K562 (cell line): Measurements from ENCODE around the gene SPATA31D1. TPM values are rescaled to one million over a fixed set of nuclear protein-coding genes. Genes with fewer than 3 reads are reported as not detected.

Source experiments
- ATAC-seq: fragments of 200-7000 bp; cut with Tn5 transposase; 3 replicates; pipeline ENCODE4 v1.9.1; 2020; ENCODE audit warnings: moderate library complexity
- BruUV-seq: library from RNA; stranded (reverse); fragments of 400-500 nt; replicated peaks from 2 replicates; lab custom pipeline; 2021; lab: Mats Ljungman, UMichigan
- CTCF ChIA-PET: fragments of 300-600 bp; formaldehyde crosslinking; extraction: SDS; loops from one replicate; lab custom pipeline; 2021; ENCODE audit warnings: low intra/inter-chr PET ratio; lab: Yijun Ruan, JAX
- POLR2A ChIA-PET: fragments of 300-600, 350-650 bp; sonication (Branson Sonifier 250); formaldehyde crosslinking; extraction: SDS; loops from one replicate; lab custom pipeline; 2021; ENCODE audit warnings: antibody characterized with exemption, inconsistent platforms; lab: Yijun Ruan, JAX
- DNase-seq, 4 experiments: peaks; one replicate each; pipeline versions ENCODE4 v3.0.0 to v3.0.0-alpha.2; 2011 to 2018; ENCODE audit warnings: low spot score in 3 of 4, mixed read lengths in 3 of 4; ENCODE audit errors: extremely low read depth in 1 of 4
- FAIRE-seq: peaks from 2 replicates; lab custom pipeline; 2011; peaks lifted over from hg19 to GRCh38; lab: Jason Lieb, UNC
- H2AFZ ChIP-seq: 2 replicates; pipeline ENCODE4 v1.6.0; 2011; ENCODE audit warnings: low read depth, low read length, control low read depth, inconsistent platforms
- H3K27ac ChIP-seq: fragments of 200-600 bp; 3 replicates; pipeline ENCODE4 v1.8.0; 2011; ENCODE audit warnings: low read depth, mild to moderate bottlenecking, control low read depth, inconsistent platforms, low read length, moderate library complexity, mixed read lengths; ENCODE audit errors: extremely low read depth
- H3K27me3 ChIP-seq, 2 experiments: fragments of 300-600 bp in 1 of 2; 2 replicates in 1 of 2; 3 replicates in 1 of 2; pipeline versions ENCODE4 v1.6.0 to v1.8.0; 2011; ENCODE audit warnings: inconsistent platforms in 2 of 2, low read length in 2 of 2, mild to moderate bottlenecking in 1 of 2, mixed read lengths in 1 of 2, moderate library complexity in 1 of 2; ENCODE audit not compliant: control insufficient read depth in 2 of 2, insufficient read depth in 2 of 2
- H3K36me3 ChIP-seq: fragments of 300-600 bp; 3 replicates; pipeline ENCODE4 v1.8.0; 2011; ENCODE audit warnings: mild to moderate bottlenecking, low read length, inconsistent platforms; ENCODE audit not compliant: control insufficient read depth, insufficient read depth
- H3K4me1 ChIP-seq, 2 experiments: fragments of 200-600 bp in 1 of 2; replicated peaks in 1 of 2; 2 replicates in 1 of 2; 3 replicates in 1 of 2; pipeline versions ENCODE4 v1.5.1 to v1.8.0; 2011; ENCODE audit warnings: inconsistent platforms in 2 of 2, low read length in 2 of 2, mild to moderate bottlenecking in 1 of 2, mixed read lengths in 1 of 2, moderate library complexity in 1 of 2; ENCODE audit not compliant: control insufficient read depth in 2 of 2, insufficient read depth in 2 of 2
- H3K4me2 ChIP-seq: 2 replicates; pipeline ENCODE4 v1.6.1; 2011; ENCODE audit warnings: low read length, control low read depth, inconsistent platforms, mixed read lengths; ENCODE audit not compliant: insufficient read depth
- H3K4me3 ChIP-seq: fragments of 200-600 bp; sonication (generic), shearing (Covaris generic); 2 replicates; pipeline ENCODE4 v1.5.1; 2016; ENCODE audit warnings: control low read depth, inconsistent platforms
- H3K79me2 ChIP-seq: fragments of 200-600 bp; 3 replicates; pipeline ENCODE4 v1.8.0; 2011; ENCODE audit warnings: low read length, inconsistent platforms; ENCODE audit not compliant: control insufficient read depth, insufficient read depth
- H3K9ac ChIP-seq, 2 experiments: 2 replicates each; pipeline versions ENCODE4 v1.6.0 to v1.6.1; 2011; ENCODE audit warnings: low read depth in 2 of 2, low read length in 2 of 2, control low read depth in 1 of 2, inconsistent platforms in 1 of 2, mild to moderate bottlenecking in 1 of 2, mixed read lengths in 1 of 2; ENCODE audit not compliant: insufficient read depth in 1 of 2
- H3K9me1 ChIP-seq: one replicate; pipeline ENCODE4 v1.6.0; 2011; ENCODE audit warnings: inconsistent platforms, mild to moderate bottlenecking, low read length, moderate library complexity; ENCODE audit not compliant: control insufficient read depth, insufficient read depth
- H3K9me3 ChIP-seq: replicated peaks from 2 replicates; pipeline ENCODE4 v1.5.1; 2011; ENCODE audit warnings: low read depth, low read length, inconsistent platforms; ENCODE audit not compliant: control insufficient read depth, insufficient read depth
- H4K20me1 ChIP-seq: replicated peaks from 2 replicates; pipeline ENCODE4 v1.6.1; 2011; ENCODE audit warnings: low read length, inconsistent platforms, mixed read lengths; ENCODE audit not compliant: control insufficient read depth, insufficient read depth
- CREBBP ChIP-seq: IDR thresholded peaks from one replicate; pipeline ENCODE4 v1.6.1; 2012; ENCODE audit warnings: low read depth, mild to moderate bottlenecking, control low read depth, inconsistent platforms, low read length
- JUNB ChIP-seq: fragments of 450-650 bp; formaldehyde crosslinking; conservative IDR thresholded peaks from 2 replicates; pipeline ENCODE4 v1.4.0; 2020; ENCODE audit warnings: mild to moderate bottlenecking
- RBM17 ChIP-seq: fragments of 200-400 bp; formaldehyde crosslinking; IDR thresholded peaks from 2 replicates; pipeline ENCODE4 v1.6.1; 2017; ENCODE audit warnings: low read depth, mild to moderate bottlenecking, low read length, borderline replicate concordance
- SRSF3 ChIP-seq: fragments of 200-400 bp; formaldehyde crosslinking; IDR thresholded peaks from 2 replicates; pipeline ENCODE4 v1.6.1; 2016; ENCODE audit warnings: mild to moderate bottlenecking, low read length, moderate library complexity; ENCODE audit not compliant: insufficient read depth
- SUPT5H ChIP-seq: fragments of 450-650 bp; IDR thresholded peaks from 2 replicates; pipeline ENCODE4 v1.6.1; 2016
- TAF9B ChIP-seq: fragments of 450-650 bp; IDR thresholded peaks from 2 replicates; pipeline ENCODE4 v1.6.1; 2018; ENCODE audit warnings: mild to moderate bottlenecking; ENCODE audit not compliant: partially characterized antibody
- TRIM28 ChIP-seq: fragments of 450-650 bp; IDR thresholded peaks from 2 replicates; pipeline ENCODE4 v1.6.1; 2017
- WGBS: fragments of 100-300 bp; shearing (Covaris generic); methylation state at CpG from one replicate; pipeline ENCODE4 v1.1.6; 2016; ENCODE audit warnings: low coverage, mixed read lengths; ENCODE audit not compliant: insufficient coverage; ENCODE audit errors: missing lambda C conversion rate; 5-methylcytosine and 5-hydroxymethylcytosine counted together
- in situ Hi-C: fragments of 300-500 bp; cut with MboI; formaldehyde crosslinking; loops from 4 replicates; pipeline ENCODE4 v1.15.0; 2018; ENCODE audit warnings: inconsistent platforms, mixed read lengths
- intact Hi-C: fragments of 100-400 bp; cut with micrococcal nuclease; formaldehyde crosslinking; loops from 2 replicates; pipeline ENCODE4 v1.14.2; 2022
- polyA plus RNA-seq, 8 experiments: library from polyadenylated mRNA; depleted of rRNA in 4 of 8; stranded (reverse) in 5 of 8; unstranded in 3 of 8; fragments of >200 nt; fragmentation: Nextera tagmentation in 2 of 8; fragmentation: Illumina TruSeq in 1 of 8; extraction: Ambion mirVana in 2 of 8; extraction: Trizol in 1 of 8; gene quantifications; 2 replicates each; pipeline versions ENCODE4 v1.2.1 to v1.2.3, GENCODE V29; 2011 to 2014; ENCODE audit warnings: inconsistent platforms in 1 of 8, missing spikeins in 1 of 8
- total RNA-seq, 7 experiments: library from RNA; depleted of rRNA in 6 of 7; stranded (reverse); fragments of >200 nt in 6 of 7; fragmentation: Illumina TruSeq in 2 of 7; extraction: Trizol in 2 of 7; gene quantifications; 2 replicates each; pipeline versions ENCODE4 v1.2.1 to v1.2.3, GENCODE V29; 2011 to 2021; ENCODE audit warnings: low replicate concordance in 1 of 7
- TF ChIP-seq, protein P1 (sequence below): fragments of 450-650 bp; formaldehyde crosslinking; IDR thresholded peaks from 2 replicates; pipeline ENCODE4 v1.4.0; 2020; ENCODE audit warnings: mild to moderate bottlenecking
- TF ChIP-seq, protein P2 (sequence below): fragments of 450-650 bp; IDR thresholded peaks from 2 replicates; pipeline ENCODE4 v1.6.1; 2014; ENCODE audit warnings: low read depth, mild to moderate bottlenecking, moderate library complexity, borderline replicate concordance
- TF ChIP-seq, protein P3 (sequence below): fragments of 250-450 bp; sonication (Bioruptor Pico); IDR thresholded peaks from 2 replicates; pipeline ENCODE4 v1.5.0; 2021; ENCODE audit warnings: mild to moderate bottlenecking, borderline replicate concordance
- TF ChIP-seq, protein P4 (sequence below): sonication (generic); formaldehyde crosslinking; IDR thresholded peaks from 2 replicates; pipeline ENCODE4 v1.4.0; 2020; ENCODE audit warnings: mild to moderate bottlenecking, missing genetic modification reagents

SPATA31D1 gene
- total and polyA plus RNA-seq, 9 of the 15 experiments (the other 6 are each of a cell fraction or from before 2014, with no cell fraction given): not detected

DNA sequence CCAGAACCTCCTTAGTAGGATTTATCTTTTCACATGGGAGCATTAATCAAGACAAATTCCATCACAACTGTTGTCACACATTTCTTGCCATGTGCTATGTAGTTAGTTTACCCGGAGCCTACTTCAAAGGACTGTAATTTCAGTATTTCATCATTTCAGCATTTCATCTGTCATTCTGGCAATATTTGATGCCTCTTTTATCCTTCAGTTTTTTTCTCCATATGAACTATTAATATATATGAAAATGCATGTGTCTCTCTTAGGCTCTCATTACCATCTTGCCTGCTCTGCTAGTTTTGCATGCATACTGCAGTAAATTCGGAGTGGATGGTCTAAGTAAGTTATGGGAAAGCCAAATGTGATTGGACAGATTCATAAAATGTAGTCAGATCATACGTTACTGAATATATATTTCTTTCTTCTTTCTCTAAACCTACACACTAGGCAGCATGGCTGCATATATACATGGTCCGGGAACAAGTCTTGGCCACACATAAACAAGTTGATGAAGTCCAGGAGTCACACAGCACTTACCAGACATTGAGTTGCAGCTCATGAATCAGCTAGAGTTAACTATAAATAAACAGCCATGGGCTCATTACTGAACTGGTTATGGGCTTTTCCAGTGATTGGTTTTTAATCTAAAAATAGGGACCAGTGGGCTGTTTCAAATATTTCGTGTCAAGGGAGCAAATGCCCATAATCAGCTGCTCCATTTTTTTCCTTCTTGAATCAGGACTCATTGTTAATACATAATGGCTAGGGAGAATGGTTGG, 46.6 kb downstream of the SPATA31D1 start (continued):
- TF ChIP-seq, protein P1, sequence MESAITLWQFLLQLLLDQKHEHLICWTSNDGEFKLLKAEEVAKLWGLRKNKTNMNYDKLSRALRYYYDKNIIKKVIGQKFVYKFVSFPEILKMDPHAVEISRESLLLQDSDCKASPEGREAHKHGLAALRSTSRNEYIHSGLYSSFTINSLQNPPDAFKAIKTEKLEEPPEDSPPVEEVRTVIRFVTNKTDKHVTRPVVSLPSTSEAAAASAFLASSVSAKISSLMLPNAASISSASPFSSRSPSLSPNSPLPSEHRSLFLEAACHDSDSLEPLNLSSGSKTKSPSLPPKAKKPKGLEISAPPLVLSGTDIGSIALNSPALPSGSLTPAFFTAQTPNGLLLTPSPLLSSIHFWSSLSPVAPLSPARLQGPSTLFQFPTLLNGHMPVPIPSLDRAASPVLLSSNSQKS (CRISPR knock-in tag): no peak
- TF ChIP-seq CREBBP: no peak
- no peak for TF ChIP-seq SUPT5H
- TF ChIP-seq, protein P2, sequence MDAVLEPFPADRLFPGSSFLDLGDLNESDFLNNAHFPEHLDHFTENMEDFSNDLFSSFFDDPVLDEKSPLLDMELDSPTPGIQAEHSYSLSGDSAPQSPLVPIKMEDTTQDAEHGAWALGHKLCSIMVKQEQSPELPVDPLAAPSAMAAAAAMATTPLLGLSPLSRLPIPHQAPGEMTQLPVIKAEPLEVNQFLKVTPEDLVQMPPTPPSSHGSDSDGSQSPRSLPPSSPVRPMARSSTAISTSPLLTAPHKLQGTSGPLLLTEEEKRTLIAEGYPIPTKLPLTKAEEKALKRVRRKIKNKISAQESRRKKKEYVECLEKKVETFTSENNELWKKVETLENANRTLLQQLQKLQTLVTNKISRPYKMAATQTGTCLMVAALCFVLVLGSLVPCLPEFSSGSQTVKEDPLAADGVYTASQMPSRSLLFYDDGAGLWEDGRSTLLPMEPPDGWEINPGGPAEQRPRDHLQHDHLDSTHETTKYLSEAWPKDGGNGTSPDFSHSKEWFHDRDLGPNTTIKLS: no peak
- no peak for TF ChIP-seq JUNB (CRISPR knock-in tag)
- no peak for TF ChIP-seq TAF9B

DNA sequence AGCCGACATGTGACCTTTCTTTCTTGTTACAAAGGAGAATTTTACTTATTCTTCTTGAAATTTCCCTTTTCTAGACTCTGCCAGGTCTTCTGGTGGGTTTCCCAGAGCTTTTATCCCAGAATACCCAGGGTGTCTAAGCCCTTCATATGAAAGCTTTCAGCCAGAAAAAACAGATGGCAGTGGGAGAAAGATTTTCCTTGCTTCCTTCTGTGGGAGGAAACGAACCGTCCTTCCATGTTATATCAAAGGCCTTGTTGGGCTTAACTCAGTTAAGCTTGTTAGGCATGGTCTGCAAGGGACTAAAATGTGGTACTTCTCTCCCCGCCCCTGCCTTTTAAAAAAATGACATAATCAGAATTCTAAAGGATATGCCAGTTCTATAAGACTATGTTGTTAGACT, 47.5 kb downstream of the SPATA31D1 start:
- no peaks in the 10 kb centered on the region for H3K36me3 ChIP-seq
- no peak overlapping the region for H3K27ac ChIP-seq
- FAIRE-seq: no peak
- intact Hi-C loops: no loop called here
- DNase-seq: no peak
- H3K4me1 ChIP-seq: no peaks in the 10 kb centered on the region
- no peaks in the 10 kb centered on the region for H3K27me3 ChIP-seq
- no peak for ATAC-seq
- H4K20me1 ChIP-seq: no peaks in the 10 kb centered on the region
- POLR2A ChIA-PET: no interaction called here
- H3K9me1 ChIP-seq: no peaks in the 10 kb centered on the region
- BruUV-seq: no TSS peak
- no peaks in the 10 kb centered on the region for H3K79me2 ChIP-seq
- no peak overlapping the region for H3K9ac ChIP-seq
- H3K4me3 ChIP-seq: no peak overlapping the region
- in situ Hi-C loops: no loop called here
- H3K9me3 ChIP-seq: no peaks in the 10 kb centered on the region
- no peak overlapping the region for H2AFZ ChIP-seq
- no peak overlapping the region for H3K4me2 ChIP-seq
- 0% methylated on average over 4 of the region's 4 CpGs for WGBS
- CTCF ChIA-PET: no interaction called here
- no peak for TF ChIP-seq TRIM28
- TF ChIP-seq, protein P3, sequence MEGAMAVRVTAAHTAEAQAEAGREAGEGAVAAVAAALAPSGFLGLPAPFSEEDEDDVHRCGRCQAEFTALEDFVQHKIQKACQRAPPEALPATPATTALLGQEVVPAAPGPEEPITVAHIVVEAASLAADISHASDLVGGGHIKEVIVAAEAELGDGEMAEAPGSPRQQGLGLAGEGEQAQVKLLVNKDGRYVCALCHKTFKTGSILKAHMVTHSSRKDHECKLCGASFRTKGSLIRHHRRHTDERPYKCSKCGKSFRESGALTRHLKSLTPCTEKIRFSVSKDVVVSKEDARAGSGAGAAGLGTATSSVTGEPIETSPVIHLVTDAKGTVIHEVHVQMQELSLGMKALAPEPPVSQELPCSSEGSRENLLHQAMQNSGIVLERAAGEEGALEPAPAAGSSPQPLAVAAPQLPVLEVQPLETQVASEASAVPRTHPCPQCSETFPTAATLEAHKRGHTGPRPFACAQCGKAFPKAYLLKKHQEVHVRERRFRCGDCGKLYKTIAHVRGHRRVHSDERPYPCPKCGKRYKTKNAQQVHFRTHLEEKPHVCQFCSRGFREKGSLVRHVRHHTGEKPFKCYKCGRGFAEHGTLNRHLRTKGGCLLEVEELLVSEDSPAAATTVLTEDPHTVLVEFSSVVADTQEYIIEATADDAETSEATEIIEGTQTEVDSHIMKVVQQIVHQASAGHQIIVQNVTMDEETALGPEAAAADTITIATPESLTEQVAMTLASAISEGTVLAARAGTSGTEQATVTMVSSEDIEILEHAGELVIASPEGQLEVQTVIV (CRISPR knock-in tag): no peak
- no peak for TF ChIP-seq RBM17
- TF ChIP-seq SRSF3: no peak
- TF ChIP-seq, protein P4, sequence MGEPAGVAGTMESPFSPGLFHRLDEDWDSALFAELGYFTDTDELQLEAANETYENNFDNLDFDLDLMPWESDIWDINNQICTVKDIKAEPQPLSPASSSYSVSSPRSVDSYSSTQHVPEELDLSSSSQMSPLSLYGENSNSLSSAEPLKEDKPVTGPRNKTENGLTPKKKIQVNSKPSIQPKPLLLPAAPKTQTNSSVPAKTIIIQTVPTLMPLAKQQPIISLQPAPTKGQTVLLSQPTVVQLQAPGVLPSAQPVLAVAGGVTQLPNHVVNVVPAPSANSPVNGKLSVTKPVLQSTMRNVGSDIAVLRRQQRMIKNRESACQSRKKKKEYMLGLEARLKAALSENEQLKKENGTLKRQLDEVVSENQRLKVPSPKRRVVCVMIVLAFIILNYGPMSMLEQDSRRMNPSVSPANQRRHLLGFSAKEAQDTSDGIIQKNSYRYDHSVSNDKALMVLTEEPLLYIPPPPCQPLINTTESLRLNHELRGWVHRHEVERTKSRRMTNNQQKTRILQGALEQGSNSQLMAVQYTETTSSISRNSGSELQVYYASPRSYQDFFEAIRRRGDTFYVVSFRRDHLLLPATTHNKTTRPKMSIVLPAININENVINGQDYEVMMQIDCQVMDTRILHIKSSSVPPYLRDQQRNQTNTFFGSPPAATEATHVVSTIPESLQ (CRISPR knock-in tag): no peak
